ENCODE data around the gene AK9.

Gene AK9

GRCh38 chr6:109454496-109455436, 236.2 kb downstream of the AK9 start:
- peak; percentile 86 for DNase-seq

GRCh38 chr6:109453594-109454495, 237.2 kb downstream of the AK9 start:
- no peak for DNase-seq

- no peak for DNase-seq
Observed at GRCh38 chr6:109453156-109453555, 237.8 kb downstream of the AK9 start.

GRCh38 chr6:109452181-109452580, 238.8 kb downstream of the AK9 start:
- DNase-seq: no peak

GRCh38 chr6:109451376-109451775, 239.6 kb downstream of the AK9 start:
- DNase-seq: no peak

- DNase-seq: no peak
Observed at GRCh38 chr6:109450801-109451200, 240.2 kb downstream of the AK9 start.

GRCh38 chr6:109449795-109450673, 241.0 kb downstream of the AK9 start:
- DNase-seq: peak; percentile 45

- DNase-seq: no peak
Observed at GRCh38 chr6:109449064-109449794, 241.8 kb downstream of the AK9 start.

GRCh38 chr6:109448615-109449014, 242.4 kb downstream of the AK9 start:
- no peak for DNase-seq

GRCh38 chr6:109447878-109448555, 243.0 kb downstream of the AK9 start:
- DNase-seq: no peak

GRCh38 chr6:109447087-109447486, 243.9 kb downstream of the AK9 start:
- no peak for DNase-seq

- DNase-seq: no peak
Observed at GRCh38 chr6:109446541-109446940, 244.5 kb downstream of the AK9 start.

- DNase-seq: no peak
Observed at GRCh38 chr6:109446072-109446471, 244.9 kb downstream of the AK9 start.

GRCh38 chr6:109445382-109445781, 245.6 kb downstream of the AK9 start:
- DNase-seq: no peak

- no peak for DNase-seq
Observed at GRCh38 chr6:109443425-109443950, 247.5 kb downstream of the AK9 start.
